GM20431 (cell line): ENCODE results near the gene ROPN1B.
"Not testable (repeated sequence)": the region's sequence is repeated elsewhere in the genome, so short reads cannot be mapped to it uniquely, and the experiment has no call there.

Source experiments
- in situ Hi-C: fragments of 300-500 bp; cut with MseI, MboI; formaldehyde crosslinking; loops from one replicate; pipeline ENCODE4 v1.15.0; 2020; ENCODE audit warnings: low sequenced_read_pairs; ENCODE audit not compliant: unreplicated experiment

ROPN1B gene

DNA sequence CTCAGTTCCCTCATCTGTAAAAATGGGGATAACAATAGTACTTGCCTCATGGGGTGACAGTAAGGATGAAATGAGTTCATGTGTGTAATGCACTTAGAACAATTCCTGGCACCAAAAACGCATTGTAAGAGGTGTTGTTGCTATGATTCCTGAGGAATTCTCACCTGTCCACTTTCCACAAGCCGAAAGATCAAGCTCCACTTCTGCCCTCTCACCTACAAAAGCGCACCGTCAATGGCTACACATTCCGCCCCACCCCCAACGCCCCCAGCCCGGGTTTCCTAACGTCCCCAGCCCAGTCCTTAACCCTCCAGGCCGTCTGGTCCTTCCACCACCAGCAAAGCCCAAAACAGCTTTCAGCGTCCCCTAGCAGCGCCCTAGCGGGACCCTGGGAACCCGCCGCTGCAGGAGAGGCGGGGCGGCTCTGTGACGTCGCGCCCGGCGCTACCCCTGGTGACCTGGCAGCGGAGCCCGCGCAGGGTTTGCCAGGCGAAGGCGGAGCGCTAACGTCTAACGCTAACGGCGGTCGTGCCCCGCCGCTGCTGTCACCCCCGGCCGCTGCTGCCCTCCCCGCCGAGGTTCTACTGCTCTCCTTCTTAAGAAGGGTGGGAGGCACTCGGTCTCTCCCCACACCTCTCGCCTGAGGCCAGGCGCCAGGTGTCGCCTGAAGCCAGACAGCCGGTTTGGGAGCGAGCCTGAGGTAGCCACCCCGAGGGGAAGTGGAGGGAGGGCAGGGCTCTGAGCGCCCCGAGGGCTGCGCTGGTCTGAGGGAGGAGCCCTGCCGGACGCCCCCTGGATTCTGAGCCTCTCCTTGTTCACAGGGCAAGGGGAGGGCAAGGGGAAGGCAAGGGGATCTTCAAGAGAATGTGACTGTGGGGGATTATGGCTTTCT, at the start of gene ROPN1B:
Gene ROPN1B, plus strand, starts transcription at position 478 of the 892 bp plus-strand sequence. CDS start 2,877 bp downstream, outside the sequence.
- in situ Hi-C loops = not testable (repeated sequence)

DNA sequence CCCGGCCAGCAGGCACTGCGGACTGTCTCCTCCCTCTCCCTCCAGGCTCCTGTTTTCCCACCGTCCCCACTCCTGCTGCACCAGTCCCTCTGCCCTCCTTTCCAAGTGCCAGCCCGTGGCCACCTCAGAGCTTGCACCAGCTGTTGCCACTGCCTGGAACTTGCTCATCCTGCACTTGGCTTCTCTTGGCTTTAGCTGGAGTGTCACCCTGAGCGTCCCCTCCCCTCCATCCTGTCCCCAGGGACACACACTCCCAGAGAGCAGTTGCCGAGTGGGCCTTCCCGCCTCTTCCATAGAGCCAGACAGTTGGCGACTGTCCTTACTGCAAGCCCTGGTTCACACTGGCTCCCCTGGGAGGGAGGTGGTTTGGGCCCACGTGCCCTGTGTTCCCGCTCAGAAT, 48.8 kb upstream of the ROPN1B start:
- in situ Hi-C loops = not testable (repeated sequence)

DNA sequence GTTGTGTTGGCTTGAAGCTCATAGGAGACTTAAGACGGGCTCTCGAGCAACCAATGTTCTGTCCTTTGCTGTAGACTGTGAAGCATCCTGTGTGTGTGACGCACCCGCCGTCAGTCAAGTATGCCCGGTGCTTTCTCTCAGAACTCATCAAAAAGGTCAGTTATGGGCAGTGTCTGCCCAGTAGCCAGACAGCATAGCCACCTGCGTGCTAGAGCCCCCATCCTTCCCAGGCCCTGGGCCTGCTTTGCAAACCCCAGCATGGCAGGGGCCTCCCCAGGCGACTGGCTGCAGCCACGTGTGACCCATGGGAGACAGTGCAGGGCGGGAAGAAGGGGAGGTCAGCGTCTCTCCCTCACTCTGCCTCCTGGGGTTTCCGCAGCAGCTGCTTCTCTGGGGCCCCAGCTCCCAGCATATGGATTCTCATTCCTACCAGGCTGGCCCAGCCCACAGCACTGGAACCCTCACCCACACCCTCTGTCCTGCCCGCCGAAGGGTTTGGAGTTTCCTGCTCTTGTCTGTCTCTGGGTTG, 48.2 kb upstream of the ROPN1B start:
- in situ Hi-C loops = not testable (repeated sequence)

DNA sequence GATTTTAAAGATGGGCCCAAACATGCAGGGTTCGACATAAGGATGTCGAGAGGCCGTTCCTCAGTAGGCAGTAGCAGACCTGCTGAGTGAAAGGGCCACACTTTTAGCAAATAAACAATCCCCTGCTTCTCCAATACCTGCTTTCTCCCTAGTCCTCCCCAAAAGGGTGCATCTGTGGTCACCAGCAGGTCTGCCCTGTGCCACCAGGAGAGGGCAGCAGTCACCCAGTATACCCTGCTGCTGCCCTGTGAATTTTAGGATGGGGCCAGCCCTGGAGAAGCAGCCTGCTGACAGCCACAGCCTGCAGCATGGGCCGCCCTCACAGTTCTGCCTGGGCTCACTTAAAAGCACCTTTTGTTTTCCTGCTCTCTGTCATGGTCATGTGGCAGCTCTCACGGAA, 47.3 kb upstream of the ROPN1B start:
- in situ Hi-C loops = not testable (repeated sequence)

DNA sequence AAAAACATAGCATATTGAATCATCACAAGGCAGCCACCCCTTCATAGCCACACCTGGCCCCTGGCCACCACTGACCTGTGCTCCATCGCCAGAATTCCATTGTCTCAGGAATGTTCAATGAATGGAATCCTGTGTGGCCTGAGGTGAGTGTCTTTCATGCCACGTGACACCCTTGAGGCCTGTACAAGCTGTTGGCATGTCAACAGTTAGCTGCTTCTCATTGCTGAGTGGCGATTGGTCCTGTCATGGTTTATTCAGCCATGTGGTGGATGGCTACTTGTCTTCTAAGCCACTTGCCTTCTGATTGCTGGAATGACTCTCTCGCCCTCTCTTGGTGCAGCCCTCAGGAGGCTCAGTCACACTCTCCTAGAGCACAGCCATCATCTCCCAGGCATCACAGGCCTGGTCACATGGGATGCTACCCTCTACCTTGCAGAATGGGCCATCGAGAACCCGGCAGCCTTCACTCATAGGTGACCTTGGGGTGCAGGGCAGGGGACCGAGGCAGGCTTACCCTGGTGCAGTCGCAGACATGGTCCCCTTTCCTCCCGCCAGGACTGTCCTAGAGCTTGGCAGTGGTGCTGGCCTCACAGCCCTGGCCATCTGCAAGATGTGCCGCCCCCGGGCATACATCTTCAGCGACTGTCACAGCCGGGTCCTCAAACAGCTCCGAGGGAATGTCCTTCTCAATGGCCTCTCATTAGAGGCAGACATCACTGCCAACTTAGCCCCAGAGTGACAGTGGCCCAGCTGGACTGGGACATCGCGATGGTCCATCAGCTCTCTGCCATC, 45.5 kb upstream of the ROPN1B start:
- in situ Hi-C loops = not testable (repeated sequence)

DNA sequence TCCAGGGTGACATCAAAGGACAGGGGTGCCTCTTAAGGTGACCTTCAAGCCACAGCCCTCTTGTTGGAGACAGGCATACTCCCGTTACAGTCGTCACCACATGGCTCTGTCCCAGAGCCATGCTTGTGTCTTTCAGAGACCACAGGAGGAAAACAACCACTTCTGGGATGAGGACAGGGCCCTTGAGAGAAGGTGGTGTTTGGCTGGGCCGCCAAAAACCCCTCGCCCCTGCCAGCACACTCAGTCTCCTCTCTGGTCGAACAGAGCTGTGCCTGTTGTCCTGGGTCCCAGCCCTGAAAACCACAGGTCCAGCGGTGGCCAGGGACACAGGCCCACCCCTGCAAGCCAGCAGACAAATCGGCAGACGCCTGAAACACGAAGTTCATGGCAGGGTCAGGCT, 44.7 kb upstream of the ROPN1B start:
- in situ Hi-C loops = not testable (repeated sequence)

DNA sequence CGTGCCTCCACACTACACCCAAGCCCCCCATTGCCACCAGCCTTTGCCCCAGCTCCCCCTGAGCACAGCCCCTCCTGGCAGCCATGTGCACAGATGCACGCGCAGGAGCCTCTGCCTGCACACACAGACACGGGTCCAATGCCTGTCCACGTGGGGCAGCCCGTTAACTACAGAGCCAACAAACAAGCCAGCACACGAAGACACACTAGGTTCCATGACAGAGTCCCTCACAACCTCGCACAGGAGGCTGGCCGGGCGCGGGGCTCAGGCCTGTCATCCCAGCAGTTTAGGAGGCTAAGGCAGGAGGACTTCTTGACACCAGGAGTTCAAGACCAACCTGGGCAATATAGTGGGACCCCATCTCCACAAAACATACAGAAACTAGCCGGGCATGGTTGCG, 43.3 kb upstream of the ROPN1B start:
- in situ Hi-C loops = not testable (repeated sequence)

DNA sequence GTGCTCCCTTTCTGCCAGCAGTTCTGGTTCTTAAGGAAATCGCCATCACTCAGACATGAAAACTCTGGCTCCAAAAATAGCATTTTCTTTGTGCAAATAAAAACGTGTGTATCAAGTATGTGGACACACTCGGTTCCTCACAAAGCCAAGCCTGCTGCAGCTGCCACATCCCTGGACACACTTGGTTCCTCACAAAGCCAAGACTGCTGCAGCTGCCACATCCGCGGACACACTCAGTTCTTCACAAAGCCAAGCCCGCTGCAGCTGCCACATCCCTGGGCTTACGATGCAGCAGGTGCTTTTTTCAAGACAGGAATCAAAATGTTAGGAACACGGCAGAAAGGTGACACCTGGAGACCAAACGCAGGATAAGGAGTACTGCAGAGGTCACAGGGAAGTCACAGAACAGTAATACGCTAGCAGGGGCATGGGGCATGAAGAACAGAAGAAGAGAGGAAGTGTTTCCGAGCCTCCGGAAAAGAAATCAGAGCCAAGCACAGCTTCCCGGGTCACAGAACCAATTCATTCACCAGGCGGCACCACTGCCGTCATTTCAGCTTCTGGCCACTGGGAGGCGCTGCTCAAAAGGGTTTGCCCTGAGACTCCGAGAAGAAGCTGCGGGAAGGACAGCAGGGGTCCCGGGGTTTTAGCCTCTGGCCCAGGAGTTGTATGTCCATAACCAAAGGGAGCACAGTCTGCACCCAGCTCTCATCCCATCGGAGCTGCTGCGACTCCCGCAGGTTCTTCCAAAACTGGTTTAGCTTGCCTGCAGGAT, 40.0 kb upstream of the ROPN1B start:
- in situ Hi-C loops = not testable (repeated sequence)

DNA sequence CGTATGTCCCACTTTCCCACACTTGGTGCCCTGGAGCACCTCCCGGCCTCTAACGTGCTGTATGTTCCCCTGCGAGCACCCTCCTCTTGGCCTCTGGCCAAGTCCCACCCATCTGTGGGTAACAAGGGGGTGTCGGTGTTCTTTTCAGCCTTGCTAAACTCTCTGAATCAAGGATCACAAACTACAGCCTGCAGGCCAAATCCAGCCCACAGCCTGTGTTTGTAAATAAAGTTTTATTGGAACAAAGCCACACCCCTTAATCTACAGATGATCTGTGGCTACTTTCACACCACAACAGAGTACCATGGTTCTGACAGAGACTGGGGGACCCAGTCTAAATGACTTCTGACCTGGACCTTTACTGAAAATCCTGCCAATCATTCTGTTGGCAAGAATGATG, 39.2 kb upstream of the ROPN1B start:
- in situ Hi-C loops = not testable (repeated sequence)

DNA sequence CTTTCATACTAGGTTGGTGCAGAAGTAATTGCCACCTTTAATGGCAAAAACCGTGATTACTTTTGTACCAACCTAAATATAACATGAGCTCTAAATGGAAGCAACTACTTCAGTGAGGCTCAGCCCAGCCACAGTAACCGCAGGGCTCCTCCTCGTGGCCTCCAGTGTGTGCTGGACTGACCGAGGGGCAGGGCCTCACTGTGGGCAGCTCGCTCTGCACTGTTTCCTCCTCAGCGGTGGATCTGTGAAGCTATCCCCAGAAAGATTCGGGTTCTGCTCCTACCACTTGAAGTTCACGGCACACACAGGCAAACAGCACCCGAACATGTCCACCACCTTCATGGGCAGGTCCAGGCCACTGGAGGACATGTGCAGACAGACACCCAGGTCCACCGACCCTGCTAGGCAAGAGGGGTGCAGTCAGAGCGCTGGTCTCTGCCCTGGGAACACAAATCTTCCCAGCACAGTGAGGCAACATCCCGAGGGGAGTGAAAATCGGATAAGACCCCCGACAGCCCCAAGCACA, 37.6 kb upstream of the ROPN1B start:
- in situ Hi-C loops = not testable (repeated sequence)

DNA sequence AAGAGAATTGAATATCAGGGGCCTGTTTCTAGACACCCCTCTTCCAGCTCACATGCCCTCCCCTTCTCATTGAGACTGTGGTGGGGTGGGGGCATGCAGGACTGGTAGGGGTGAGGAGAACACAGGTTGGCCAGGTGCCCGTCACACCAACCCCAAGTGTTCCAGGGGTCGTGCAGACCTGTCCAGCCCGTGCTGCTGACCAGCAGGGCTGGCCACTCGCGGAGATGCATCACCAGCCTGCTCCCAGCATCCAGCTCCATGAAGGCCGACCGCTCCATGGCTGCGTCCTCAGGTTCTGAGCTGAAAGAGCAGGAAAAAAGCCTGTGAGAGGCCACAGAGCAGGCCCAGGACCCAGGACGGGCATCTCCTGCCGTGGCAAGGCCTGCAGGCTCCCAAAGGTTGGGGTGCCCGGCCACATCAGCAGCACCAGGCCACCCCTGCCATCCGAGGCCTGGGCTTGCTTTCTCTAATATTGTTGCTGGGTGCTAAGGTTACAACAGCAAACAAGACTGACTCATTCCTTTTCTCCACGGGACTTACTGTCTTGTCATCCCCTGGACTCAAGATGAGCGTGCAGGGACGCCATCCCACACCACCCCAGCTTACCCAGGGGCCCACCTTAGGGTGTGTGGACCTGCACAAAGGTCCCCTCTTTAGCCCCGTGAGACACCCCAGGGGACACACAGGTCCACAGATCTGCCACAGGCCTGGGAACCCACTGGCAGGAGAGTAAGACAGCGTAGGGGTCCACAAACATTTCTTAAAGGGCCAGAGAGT, 35.4 kb upstream of the ROPN1B start:
- in situ Hi-C loops = not testable (repeated sequence)

DNA sequence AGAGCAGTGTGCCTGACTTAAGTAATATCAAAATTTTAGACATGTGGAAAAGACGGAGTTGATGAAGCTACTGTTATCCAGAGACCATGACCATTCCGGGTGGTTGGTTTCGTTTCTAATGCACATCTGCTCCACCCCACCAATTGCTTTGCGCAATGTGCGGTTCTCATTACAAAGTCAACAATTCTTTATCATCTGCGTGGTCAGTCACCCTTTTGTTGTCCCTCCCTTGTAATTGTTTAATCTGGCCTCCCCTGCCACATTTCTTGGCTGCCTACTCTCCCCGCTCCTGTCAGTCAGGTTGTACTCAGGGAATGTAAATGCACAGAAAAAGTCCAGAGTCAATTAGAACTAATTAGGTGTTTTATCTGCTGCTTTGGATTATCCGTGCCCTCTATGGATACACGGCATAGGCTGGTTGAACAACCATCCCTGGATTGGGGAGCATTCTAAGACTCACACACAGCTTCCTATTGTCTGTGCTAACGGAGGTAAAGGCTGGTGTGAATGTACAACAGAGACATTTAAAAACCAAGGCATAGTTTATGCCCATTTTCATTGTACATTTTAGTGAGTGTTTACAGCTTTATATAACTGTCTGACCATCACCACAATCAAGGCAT, 33.6 kb upstream of the ROPN1B start:
- in situ Hi-C loops = not testable (repeated sequence)

DNA sequence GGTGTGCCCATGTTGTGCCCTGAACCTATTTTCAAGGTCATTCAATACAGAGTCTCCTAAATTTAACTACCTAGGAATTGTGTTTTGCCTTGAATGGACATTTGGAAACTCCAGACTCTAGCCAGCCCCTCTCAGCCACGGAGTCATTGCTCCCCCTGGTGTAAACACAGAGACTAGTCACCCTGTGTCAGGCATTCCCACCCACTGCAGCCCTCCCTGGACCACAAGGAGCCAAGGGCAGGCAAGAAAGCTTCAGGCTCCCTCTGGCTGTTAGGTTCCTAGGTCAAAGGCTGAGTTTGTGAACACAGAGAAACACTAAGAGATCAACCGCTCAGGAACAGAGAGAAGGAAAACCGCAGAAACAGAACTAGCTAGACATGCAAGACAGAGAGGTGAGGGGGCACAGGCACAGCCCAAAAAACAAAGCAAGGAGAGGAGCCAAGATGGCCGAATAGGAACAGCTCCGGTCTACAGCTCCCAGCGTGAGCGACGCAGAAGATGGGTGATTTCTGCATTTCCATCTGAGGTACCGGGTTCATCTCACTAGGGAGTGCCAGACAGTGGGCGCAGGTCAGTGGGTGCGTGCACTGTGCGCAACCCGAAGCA, 32.7 kb upstream of the ROPN1B start:
- in situ Hi-C loops = not testable (repeated sequence)

DNA sequence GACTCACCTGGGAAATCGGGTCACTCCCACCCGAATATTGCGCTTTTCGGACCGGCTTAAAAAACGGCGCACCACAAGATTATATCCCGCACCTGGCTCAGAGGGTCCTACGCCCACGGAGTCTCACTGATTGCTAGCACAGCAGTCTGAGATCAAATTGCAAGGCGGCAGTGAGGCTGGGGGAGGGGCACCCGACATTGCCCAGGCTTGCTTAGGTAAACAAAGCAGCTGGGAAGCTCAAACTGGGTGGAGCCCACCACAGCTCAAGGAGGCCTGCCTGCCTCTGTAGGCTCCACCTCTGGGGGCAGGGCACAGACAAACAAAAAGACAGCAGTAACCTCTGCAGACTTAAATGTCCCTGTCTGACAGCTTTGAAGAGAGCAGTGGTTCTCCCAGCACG, 32.1 kb upstream of the ROPN1B start:
- in situ Hi-C loops = not testable (repeated sequence)

DNA sequence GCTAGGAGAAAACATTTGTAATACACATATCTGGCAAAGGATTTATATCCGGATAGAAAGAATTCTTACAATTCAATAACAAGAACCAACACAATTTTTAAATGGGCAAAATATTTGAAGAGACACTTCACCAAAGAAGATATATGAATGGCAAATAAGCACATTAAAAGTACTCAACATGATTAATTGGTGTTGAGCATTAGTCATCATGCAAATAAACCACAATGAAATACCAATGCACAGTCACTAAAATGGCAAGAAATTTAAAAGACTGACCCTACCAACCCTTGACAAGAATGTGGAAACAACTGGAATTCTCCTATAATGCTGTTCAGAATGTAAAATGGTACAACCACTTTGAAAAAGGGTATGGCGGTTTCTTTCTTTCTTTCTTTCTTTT, 21.2 kb upstream of the ROPN1B start:
- in situ Hi-C loops = not testable (repeated sequence)

DNA sequence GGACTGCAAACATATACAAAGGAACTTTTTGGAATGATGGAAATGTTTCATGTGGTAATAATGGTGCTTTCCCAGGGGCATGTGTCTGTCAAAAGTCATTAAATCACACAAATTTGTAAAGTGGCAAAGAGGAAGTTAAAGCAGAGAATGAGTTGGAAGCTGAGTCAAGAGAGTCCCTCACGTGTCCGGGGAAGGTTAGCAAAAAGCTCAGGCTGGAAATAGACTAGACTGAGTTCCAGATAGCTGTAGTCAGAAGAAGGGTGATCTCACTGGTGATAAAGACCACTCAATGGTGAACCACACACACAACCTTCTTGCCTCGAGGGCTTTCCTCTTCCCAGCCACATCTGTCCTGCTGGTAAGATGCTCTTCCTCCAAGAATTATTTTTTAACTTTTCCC, 20.1 kb upstream of the ROPN1B start:
- in situ Hi-C loops = not testable (repeated sequence)

DNA sequence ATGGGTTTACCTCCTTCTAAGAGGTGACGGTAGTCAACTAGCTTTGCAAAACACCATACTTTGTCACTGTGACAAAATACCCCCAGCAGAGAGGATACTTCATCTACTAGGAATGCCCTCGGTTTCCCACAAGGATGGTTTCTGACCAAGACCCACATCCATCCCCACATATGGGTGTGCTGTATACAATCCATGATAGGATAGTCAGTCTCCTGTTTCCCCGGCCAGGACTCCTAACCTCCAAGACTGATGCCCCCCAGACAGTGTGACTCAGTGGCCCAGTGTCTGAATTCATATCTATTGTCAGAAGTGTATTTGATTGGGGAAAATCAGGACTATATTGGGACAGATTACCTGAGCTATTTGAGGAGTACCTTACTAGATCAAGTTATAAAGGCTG, 17.8 kb upstream of the ROPN1B start:
- in situ Hi-C loops = not testable (repeated sequence)

DNA sequence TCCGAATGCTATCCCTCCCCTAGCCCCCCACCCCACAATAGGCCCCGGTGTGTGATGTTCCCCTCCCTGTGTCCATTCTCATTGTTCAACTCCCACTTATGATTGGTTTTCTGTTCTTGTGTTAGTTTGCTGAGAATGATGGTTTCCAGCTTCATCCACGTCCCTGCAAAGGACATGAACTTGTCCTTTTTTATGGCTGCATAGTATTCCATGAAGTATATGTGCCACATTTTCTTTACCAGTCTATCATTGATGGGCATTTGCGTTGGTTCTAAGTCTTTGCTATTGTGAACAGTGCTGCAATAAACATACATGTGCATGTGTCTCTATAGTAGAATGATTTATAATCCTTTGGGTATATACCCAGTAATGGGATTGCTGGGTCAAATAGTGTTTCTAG, 12.0 kb upstream of the ROPN1B start:
- in situ Hi-C loops = not testable (repeated sequence)
